Hepatocyte (in vitro differentiated cells): Measurements from ENCODE around the gene GALNT11. TPM values are rescaled to one million over a fixed set of nuclear protein-coding genes. Genes with fewer than 3 reads are reported as not detected.

Experiments used
- DNase-seq: peaks from one replicate; pipeline ENCODE4 v3.0.0-alpha.2; 2016; ENCODE audit warnings: low spot score
- H2AFZ ChIP-seq: fragments of 200-600 bp; sonication (generic); 2 replicates; pipeline ENCODE4 v1.6.0; 2016; ENCODE audit warnings: antibody characterized with exemption, mild to moderate bottlenecking
- H3K27ac ChIP-seq: fragments of 200-600 bp; sonication (generic); 2 replicates; pipeline ENCODE4 v1.5.1; 2016; ENCODE audit warnings: mild to moderate bottlenecking
- H3K27me3 ChIP-seq: fragments of 200-600 bp; sonication (generic); 2 replicates; pipeline ENCODE4 v1.6.1; 2016
- H3K36me3 ChIP-seq: fragments of 200-600 bp; sonication (generic); replicated peaks from 2 replicates; pipeline ENCODE4 v1.5.1; 2016; ENCODE audit warnings: low read depth; ENCODE audit not compliant: insufficient read depth
- H3K4me1 ChIP-seq: fragments of 200-600 bp; sonication (generic); 2 replicates; pipeline ENCODE4 v1.5.1; 2016; ENCODE audit warnings: mild to moderate bottlenecking, moderate library complexity; ENCODE audit not compliant: insufficient read depth
- H3K4me2 ChIP-seq: fragments of 200-600 bp; sonication (generic); 2 replicates; pipeline ENCODE4 v1.6.0; 2016
- H3K4me3 ChIP-seq: fragments of 200-600 bp; sonication (generic); 2 replicates; pipeline ENCODE4 v1.5.1; 2016; ENCODE audit warnings: mild to moderate bottlenecking
- H3K79me2 ChIP-seq: fragments of 200-600 bp; sonication (generic); 2 replicates; pipeline ENCODE4 v1.6.0; 2017; ENCODE audit warnings: mild to moderate bottlenecking
- H3K9me2 ChIP-seq: fragments of 200-600 bp; sonication (generic); replicated peaks from 2 replicates; pipeline ENCODE4 v1.6.0; 2017; ENCODE audit warnings: mild to moderate bottlenecking; ENCODE audit not compliant: insufficient read depth
- H3K9me3 ChIP-seq: fragments of 200-600 bp; sonication (generic); 2 replicates; pipeline ENCODE4 v1.5.1; 2016; ENCODE audit warnings: low read depth, mild to moderate bottlenecking
- H4K20me1 ChIP-seq: fragments of 200-600 bp; sonication (generic); 2 replicates; pipeline ENCODE4 v1.6.0; 2016; ENCODE audit warnings: mild to moderate bottlenecking; ENCODE audit not compliant: insufficient read depth, poor library complexity, severe bottlenecking
- EZH2 ChIP-seq: fragments of 200-600 bp; sonication (generic); IDR thresholded peaks from 2 replicates; pipeline ENCODE4 v1.6.1; 2016; ENCODE audit warnings: antibody characterized with exemption, mild to moderate bottlenecking, borderline replicate concordance
- EZH2phosphoT487 ChIP-seq: fragments of 200-600 bp; sonication (generic); IDR thresholded peaks from one replicate; pipeline ENCODE4 v1.6.1; 2018; ENCODE audit warnings: antibody characterized with exemption, mild to moderate bottlenecking, low read depth, moderate library complexity; ENCODE audit not compliant: unreplicated experiment, severe bottlenecking
- WGBS: methylation state at CpG from one replicate; pipeline ENCODE4 v1.1.6; 2016; ENCODE audit warnings: low lambda C conversion rate; ENCODE audit errors: missing lambda C conversion rate; 5-methylcytosine and 5-hydroxymethylcytosine counted together
- polyA plus RNA-seq: library from polyadenylated mRNA; unstranded; fragments of >200 nt; fragmentation: Nextera tagmentation; extraction: Ambion mirVana; gene quantifications from 2 replicates; pipeline ENCODE4 v1.2.1, GENCODE V29; 2016
- total RNA-seq: library from RNA; depleted of rRNA; stranded (reverse); fragments of >200 nt; gene quantifications from 2 replicates; pipeline ENCODE4 v1.2.3, GENCODE V29; 2014
- TF ChIP-seq, protein P1 (sequence below): fragments of 200-600 bp; sonication (generic); IDR thresholded peaks from 2 replicates; pipeline ENCODE4 v1.5.1; 2016; ENCODE audit warnings: antibody characterized with exemption, mild to moderate bottlenecking; ENCODE audit not compliant: poor library complexity

GALNT11 gene
- total and polyA plus RNA-seq, 2 experiments from 2014 or later = 43.7 to 64.1 TPM

DNA sequence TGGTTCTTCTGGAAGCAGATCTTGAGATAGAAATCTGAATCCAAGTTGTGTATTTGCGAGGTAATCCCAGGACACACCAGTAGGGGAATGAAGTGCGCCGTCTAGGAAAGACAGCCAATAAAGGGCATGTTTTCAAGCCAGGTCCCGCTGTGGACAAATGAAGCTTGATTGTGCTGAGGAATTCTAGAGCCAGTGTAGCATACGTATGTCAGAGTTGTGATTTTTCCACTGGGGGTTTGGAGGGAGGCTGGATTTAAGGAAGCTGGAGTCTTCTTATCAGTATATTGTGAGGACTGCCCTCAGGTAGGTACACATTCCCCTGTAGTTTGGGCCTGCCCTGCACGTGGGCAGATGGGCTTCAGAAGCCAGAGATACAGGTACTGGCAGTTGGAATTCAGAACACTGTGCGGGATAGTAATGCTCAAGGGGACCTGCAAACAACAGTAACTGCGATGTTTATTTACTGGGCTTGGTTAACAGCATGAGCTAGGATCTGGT lies 50.9 kb downstream of the GALNT11 start:
- no peak overlapping the region for H3K27ac ChIP-seq

GRCh38 chr7:152076940-152077933 lies 51.8 kb downstream of the GALNT11 start:
- H3K9me2 ChIP-seq = no peaks in the 10 kb centered on the region
- no peaks in the 10 kb centered on the region for H3K27me3 ChIP-seq
- no peak overlapping the region for H3K4me3 ChIP-seq
- no peaks in the 10 kb centered on the region for H4K20me1 ChIP-seq
- H3K9me3 ChIP-seq = no peaks in the 10 kb centered on the region
- no peak overlapping the region for H2AFZ ChIP-seq
- no peak for DNase-seq
- TF ChIP-seq EZH2 (no peak), EZH2phosphoT487 (no peak)
- TF ChIP-seq, protein P1, sequence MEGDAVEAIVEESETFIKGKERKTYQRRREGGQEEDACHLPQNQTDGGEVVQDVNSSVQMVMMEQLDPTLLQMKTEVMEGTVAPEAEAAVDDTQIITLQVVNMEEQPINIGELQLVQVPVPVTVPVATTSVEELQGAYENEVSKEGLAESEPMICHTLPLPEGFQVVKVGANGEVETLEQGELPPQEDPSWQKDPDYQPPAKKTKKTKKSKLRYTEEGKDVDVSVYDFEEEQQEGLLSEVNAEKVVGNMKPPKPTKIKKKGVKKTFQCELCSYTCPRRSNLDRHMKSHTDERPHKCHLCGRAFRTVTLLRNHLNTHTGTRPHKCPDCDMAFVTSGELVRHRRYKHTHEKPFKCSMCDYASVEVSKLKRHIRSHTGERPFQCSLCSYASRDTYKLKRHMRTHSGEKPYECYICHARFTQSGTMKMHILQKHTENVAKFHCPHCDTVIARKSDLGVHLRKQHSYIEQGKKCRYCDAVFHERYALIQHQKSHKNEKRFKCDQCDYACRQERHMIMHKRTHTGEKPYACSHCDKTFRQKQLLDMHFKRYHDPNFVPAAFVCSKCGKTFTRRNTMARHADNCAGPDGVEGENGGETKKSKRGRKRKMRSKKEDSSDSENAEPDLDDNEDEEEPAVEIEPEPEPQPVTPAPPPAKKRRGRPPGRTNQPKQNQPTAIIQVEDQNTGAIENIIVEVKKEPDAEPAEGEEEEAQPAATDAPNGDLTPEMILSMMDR = no peak
- H3K27ac ChIP-seq = no peak overlapping the region
- H3K4me2 ChIP-seq = no peak overlapping the region
- H3K79me2 ChIP-seq = peaks cover 26% of the 10 kb centered on the region
- WGBS = 72% methylated on average over 8 of the region's 8 CpGs
- H3K4me1 ChIP-seq = peaks cover 10% of the 10 kb centered on the region
- H3K36me3 ChIP-seq = no peaks in the 10 kb centered on the region

More for the DNA sequence above, 50.9 kb downstream of the GALNT11 start:
- no peak overlapping the region for H2AFZ ChIP-seq
- TF ChIP-seq, protein P1 = peak; percentile 34
- TF ChIP-seq EZH2phosphoT487 (no peak), EZH2 (no peak)
- WGBS = 60% methylated on average over 8 of the region's 8 CpGs
- H3K4me1 ChIP-seq = peaks cover 10% of the 10 kb centered on the region
- DNase-seq = peak; percentile 22
- no peaks in the 10 kb centered on the region for H3K27me3 ChIP-seq
- no peak overlapping the region for H3K4me3 ChIP-seq
- no peaks in the 10 kb centered on the region for H3K9me3 ChIP-seq
- H3K79me2 ChIP-seq = peaks cover 26% of the 10 kb centered on the region
- H4K20me1 ChIP-seq = no peaks in the 10 kb centered on the region
- no peak overlapping the region for H3K4me2 ChIP-seq
- H3K9me2 ChIP-seq = no peaks in the 10 kb centered on the region
- H3K36me3 ChIP-seq = no peaks in the 10 kb centered on the region

GRCh38 chr7:152078025-152078424 lies 52.6 kb downstream of the GALNT11 start:
- no peaks in the 10 kb centered on the region for H3K36me3 ChIP-seq
- no peak overlapping the region for H3K4me2 ChIP-seq
- H3K27me3 ChIP-seq = no peaks in the 10 kb centered on the region
- TF ChIP-seq EZH2 (no peak), EZH2phosphoT487 (no peak)
- TF ChIP-seq, protein P1 = no peak
- no peak for DNase-seq
- H3K4me3 ChIP-seq = no peak overlapping the region
- H4K20me1 ChIP-seq = no peaks in the 10 kb centered on the region
- H3K9me2 ChIP-seq = no peaks in the 10 kb centered on the region
- H2AFZ ChIP-seq = no peak overlapping the region
- WGBS = 80% methylated on average over 6 of the region's 6 CpGs
- H3K79me2 ChIP-seq = peaks cover 25% of the 10 kb centered on the region
- no peak overlapping the region for H3K27ac ChIP-seq
- peaks cover 15% of the 10 kb centered on the region for H3K4me1 ChIP-seq
- H3K9me3 ChIP-seq = no peaks in the 10 kb centered on the region
